Right lobe of liver (tissue), 4 donors: Measurements from ENCODE around the gene MAST3.

ENCODE experiments used
- POLR2A ChIP-seq: fragments of 450-650 bp; IDR thresholded peaks from one replicate; pipeline ENCODE4 v1.6.1; 2017; ENCODE audit warnings: antibody characterized with exemption, mild to moderate bottlenecking
- TF ChIP-seq, protein P1 (sequence below), 4 donors: fragments of 200-600 bp in 3 of 4; fragments of 450-650 bp in 1 of 4; IDR thresholded peaks; one replicate each; pipeline versions ENCODE4 v1.5.1 to v1.8.0; 2016 to 2022; ENCODE audit warnings: antibody characterized with exemption in 4 of 4, mild to moderate bottlenecking in 2 of 4
- donor health status: DM: no; HTN: no; CAD: no.
- donor health status: DM: no; HTN: no; CAD: no.
- donor health status: DM: no; HTN: yes; CAD: no.

DNA sequence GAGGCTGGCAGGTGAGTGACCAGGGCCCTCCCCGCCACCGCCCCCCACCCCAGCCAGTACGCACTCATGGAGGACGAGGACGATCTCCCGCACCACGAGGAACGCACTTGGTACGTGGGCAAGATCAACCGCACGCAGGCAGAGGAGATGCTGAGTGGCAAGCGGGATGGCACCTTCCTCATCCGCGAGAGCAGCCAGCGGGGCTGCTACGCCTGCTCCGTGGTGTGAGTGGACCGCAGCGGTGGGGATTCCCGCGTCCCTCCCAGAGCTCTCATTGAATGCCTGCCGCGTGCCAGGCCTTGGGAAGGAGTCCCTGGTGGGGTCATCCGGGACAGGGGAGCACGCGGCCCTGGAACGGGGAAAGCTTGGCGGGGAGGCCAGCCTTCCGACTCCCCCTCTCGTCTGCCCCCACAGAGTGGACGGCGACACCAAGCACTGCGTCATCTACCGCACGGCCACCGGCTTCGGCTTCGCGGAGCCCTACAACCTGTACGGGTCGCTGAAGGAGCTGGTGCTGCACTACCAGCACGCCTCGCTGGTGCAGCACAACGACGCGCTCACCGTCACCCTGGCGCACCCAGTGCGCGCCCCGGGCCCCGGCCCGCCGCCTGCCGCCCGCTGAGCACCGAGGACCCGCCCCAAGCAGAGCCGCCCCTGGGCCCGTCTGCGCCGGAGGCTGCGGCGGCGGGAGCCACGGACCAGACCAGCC lies 71.2 kb downstream of the MAST3 start:
- TF ChIP-seq, protein P1, sequence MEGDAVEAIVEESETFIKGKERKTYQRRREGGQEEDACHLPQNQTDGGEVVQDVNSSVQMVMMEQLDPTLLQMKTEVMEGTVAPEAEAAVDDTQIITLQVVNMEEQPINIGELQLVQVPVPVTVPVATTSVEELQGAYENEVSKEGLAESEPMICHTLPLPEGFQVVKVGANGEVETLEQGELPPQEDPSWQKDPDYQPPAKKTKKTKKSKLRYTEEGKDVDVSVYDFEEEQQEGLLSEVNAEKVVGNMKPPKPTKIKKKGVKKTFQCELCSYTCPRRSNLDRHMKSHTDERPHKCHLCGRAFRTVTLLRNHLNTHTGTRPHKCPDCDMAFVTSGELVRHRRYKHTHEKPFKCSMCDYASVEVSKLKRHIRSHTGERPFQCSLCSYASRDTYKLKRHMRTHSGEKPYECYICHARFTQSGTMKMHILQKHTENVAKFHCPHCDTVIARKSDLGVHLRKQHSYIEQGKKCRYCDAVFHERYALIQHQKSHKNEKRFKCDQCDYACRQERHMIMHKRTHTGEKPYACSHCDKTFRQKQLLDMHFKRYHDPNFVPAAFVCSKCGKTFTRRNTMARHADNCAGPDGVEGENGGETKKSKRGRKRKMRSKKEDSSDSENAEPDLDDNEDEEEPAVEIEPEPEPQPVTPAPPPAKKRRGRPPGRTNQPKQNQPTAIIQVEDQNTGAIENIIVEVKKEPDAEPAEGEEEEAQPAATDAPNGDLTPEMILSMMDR (IDR thresholded peaks at IDR 0.05): no peak
- TF ChIP-seq POLR2A: no peak
